IPS-15b (cell line): ENCODE data around the gene CMSS1.

ENCODE experiments used
- H3K27me3 ChIP-seq: one replicate; pipeline ENCODE4 v1.6.1; 2013; ENCODE audit warnings: low read length; ENCODE audit not compliant: control insufficient read depth, insufficient read depth
- H3K36me3 ChIP-seq: one replicate; pipeline ENCODE4 v1.6.1; 2013; ENCODE audit warnings: low read length; ENCODE audit not compliant: control insufficient read depth, insufficient read depth
- H3K4me1 ChIP-seq: one replicate; pipeline ENCODE4 v1.6.1; 2013; ENCODE audit warnings: mild to moderate bottlenecking, low read length; ENCODE audit not compliant: control insufficient read depth, insufficient read depth
- H3K4me3 ChIP-seq: one replicate; pipeline ENCODE4 v1.5.1; 2013; ENCODE audit warnings: low read depth, low read length
- H3K9ac ChIP-seq: one replicate; pipeline ENCODE4 v1.6.1; 2013; ENCODE audit warnings: low read depth, mild to moderate bottlenecking, low read length
- H3K9me3 ChIP-seq: one replicate; pipeline ENCODE4 v1.6.1; 2013; ENCODE audit warnings: mild to moderate bottlenecking, low read length; ENCODE audit not compliant: control insufficient read depth, insufficient read depth

Gene CMSS1

GRCh38 chr3:100149713-100150415, 332.2 kb downstream of the CMSS1 start:
- no peak overlapping the region for H3K4me3 ChIP-seq
- H3K9ac ChIP-seq, result no peak overlapping the region
- no peaks in the 10 kb centered on the region for H3K4me1 ChIP-seq
- no peaks in the 10 kb centered on the region for H3K27me3 ChIP-seq
- H3K9me3 ChIP-seq, result no peaks in the 10 kb centered on the region
- H3K36me3 ChIP-seq, result no peaks in the 10 kb centered on the region

- Histone ChIP-seq H3K36me3 (no peaks in the 10 kb centered on the region), H3K9ac (no peak overlapping the region), H3K27me3 (no peaks in the 10 kb centered on the region), H3K4me1 (no peaks in the 10 kb centered on the region), H3K4me3 (no peak overlapping the region), H3K9me3 (no peaks in the 10 kb centered on the region)
Observed at GRCh38 chr3:100150473-100150872, 332.8 kb downstream of the CMSS1 start.

GRCh38 chr3:100151024-100151707, 333.5 kb downstream of the CMSS1 start:
- Histone ChIP-seq H3K9ac (no peak overlapping the region), H3K9me3 (no peaks in the 10 kb centered on the region), H3K36me3 (no peaks in the 10 kb centered on the region), H3K4me3 (no peak overlapping the region), H3K4me1 (no peaks in the 10 kb centered on the region), H3K27me3 (no peaks in the 10 kb centered on the region)

- Histone ChIP-seq H3K36me3 (no peaks in the 10 kb centered on the region), H3K4me1 (no peaks in the 10 kb centered on the region), H3K9me3 (no peaks in the 10 kb centered on the region), H3K9ac (no peak overlapping the region), H3K4me3 (no peak overlapping the region), H3K27me3 (no peaks in the 10 kb centered on the region)
Observed at GRCh38 chr3:100154171-100154570, 336.5 kb downstream of the CMSS1 start.

- Histone ChIP-seq H3K4me3 (no peak overlapping the region), H3K4me1 (no peaks in the 10 kb centered on the region), H3K9me3 (no peaks in the 10 kb centered on the region), H3K27me3 (no peaks in the 10 kb centered on the region), H3K36me3 (no peaks in the 10 kb centered on the region), H3K9ac (no peak overlapping the region)
Observed at GRCh38 chr3:100155128-100155527, 337.5 kb downstream of the CMSS1 start.

GRCh38 chr3:100155590-100155989, 337.9 kb downstream of the CMSS1 start:
- no peaks in the 10 kb centered on the region for H3K9me3 ChIP-seq
- H3K9ac ChIP-seq, result no peak overlapping the region
- H3K36me3 ChIP-seq, result no peaks in the 10 kb centered on the region
- no peak overlapping the region for H3K4me3 ChIP-seq
- no peaks in the 10 kb centered on the region for H3K4me1 ChIP-seq
- no peaks in the 10 kb centered on the region for H3K27me3 ChIP-seq

- no peaks in the 10 kb centered on the region for H3K9me3 ChIP-seq
- no peaks in the 10 kb centered on the region for H3K36me3 ChIP-seq
- H3K27me3 ChIP-seq, result no peaks in the 10 kb centered on the region
- no peak overlapping the region for H3K9ac ChIP-seq
- no peaks in the 10 kb centered on the region for H3K4me1 ChIP-seq
- H3K4me3 ChIP-seq, result no peak overlapping the region
Observed at GRCh38 chr3:100157685-100158084, 340.0 kb downstream of the CMSS1 start.

- H3K36me3 ChIP-seq, result no peaks in the 10 kb centered on the region
- no peaks in the 10 kb centered on the region for H3K4me1 ChIP-seq
- no peak overlapping the region for H3K9ac ChIP-seq
- no peak overlapping the region for H3K4me3 ChIP-seq
- no peaks in the 10 kb centered on the region for H3K27me3 ChIP-seq
- H3K9me3 ChIP-seq, result no peaks in the 10 kb centered on the region
Observed at GRCh38 chr3:100158918-100159330, 341.3 kb downstream of the CMSS1 start.

- no peaks in the 10 kb centered on the region for H3K36me3 ChIP-seq
- H3K9me3 ChIP-seq, result no peaks in the 10 kb centered on the region
- H3K4me1 ChIP-seq, result no peaks in the 10 kb centered on the region
- no peak overlapping the region for H3K9ac ChIP-seq
- no peaks in the 10 kb centered on the region for H3K27me3 ChIP-seq
- no peak overlapping the region for H3K4me3 ChIP-seq
Observed at GRCh38 chr3:100159331-100160153, 341.9 kb downstream of the CMSS1 start.

- no peak overlapping the region for H3K9ac ChIP-seq
- H3K27me3 ChIP-seq, result no peaks in the 10 kb centered on the region
- no peaks in the 10 kb centered on the region for H3K9me3 ChIP-seq
- no peaks in the 10 kb centered on the region for H3K36me3 ChIP-seq
- no peaks in the 10 kb centered on the region for H3K4me1 ChIP-seq
- H3K4me3 ChIP-seq, result no peak overlapping the region
Observed at GRCh38 chr3:100160521-100160920, 342.9 kb downstream of the CMSS1 start.

GRCh38 chr3:100163787-100164186, 346.1 kb downstream of the CMSS1 start:
- Histone ChIP-seq H3K4me1 (no peaks in the 10 kb centered on the region), H3K4me3 (no peak overlapping the region), H3K9me3 (no peaks in the 10 kb centered on the region), H3K9ac (no peak overlapping the region), H3K36me3 (no peaks in the 10 kb centered on the region), H3K27me3 (no peaks in the 10 kb centered on the region)
